Fibroblast of the aortic adventitia (primary cell): ENCODE measurements around the gene FARSB. TPM values are rescaled to one million over a fixed set of nuclear protein-coding genes. Genes with fewer than 3 reads are reported as not detected.

Experiments used
- DNase-seq: peaks from one replicate; pipeline ENCODE4 v3.0.0-alpha.2; 2010; ENCODE audit warnings: low read depth
- H3K4me3 ChIP-seq: 2 replicates; pipeline ENCODE4 v1.5.1; 2011; ENCODE audit warnings: low read depth, mild to moderate bottlenecking, control low read depth, low read length, moderate library complexity
- CTCF ChIP-seq: IDR thresholded peaks from 2 replicates; pipeline ENCODE4 v1.5.1; 2011; ENCODE audit warnings: mild to moderate bottlenecking, low read length, control low read depth, inconsistent platforms; ENCODE audit not compliant: insufficient read depth
- total RNA-seq: library from RNA; depleted of rRNA; stranded (reverse); fragments of >200 nt; gene quantifications from 2 replicates; pipeline ENCODE4 v1.2.3, GENCODE V29; 2012; ENCODE audit warnings: low replicate concordance

The FARSB gene
- total RNA-seq, 1 donor = 34.3 TPM

DNA sequence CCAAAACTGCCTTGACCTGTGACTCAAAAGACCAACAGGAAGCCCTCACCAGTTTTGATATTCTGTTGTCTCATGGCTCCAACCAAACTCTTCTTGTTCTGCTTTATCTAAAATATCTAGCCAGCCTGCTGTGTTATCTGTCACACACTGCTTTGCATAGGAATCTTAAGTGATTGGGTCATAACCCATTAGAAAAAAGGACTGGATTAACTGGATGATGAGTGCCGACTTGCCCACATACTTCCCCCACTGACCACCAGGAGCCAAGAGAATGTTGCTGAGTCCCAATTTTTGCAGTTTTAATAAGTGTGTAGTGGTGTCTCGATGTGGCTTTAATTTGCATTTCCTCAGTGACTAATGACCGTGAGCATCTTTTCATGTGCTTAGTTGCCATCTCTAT is 22.1 kb upstream of the FARSB start:
- no peak overlapping the region for H3K4me3 ChIP-seq
- DNase-seq = no peak
- no peak for TF ChIP-seq CTCF

GRCh38 chr2:222673883-222674282 is 18.0 kb upstream of the FARSB start:
- no peak overlapping the region for H3K4me3 ChIP-seq
- TF ChIP-seq CTCF = no peak

GRCh38 chr2:222673273-222673672 is 17.4 kb upstream of the FARSB start:
- DNase-seq = no peak
- no peak overlapping the region for H3K4me3 ChIP-seq
- TF ChIP-seq CTCF = no peak

More at GRCh38 chr2:222673883-222674282, 18.0 kb upstream of the FARSB start:
- no peak for DNase-seq

GRCh38 chr2:222672068-222672401 is 16.1 kb upstream of the FARSB start:
- TF ChIP-seq CTCF = no peak
- H3K4me3 ChIP-seq = peak overlapping the region; percentile 58
- no peak for DNase-seq

DNA sequence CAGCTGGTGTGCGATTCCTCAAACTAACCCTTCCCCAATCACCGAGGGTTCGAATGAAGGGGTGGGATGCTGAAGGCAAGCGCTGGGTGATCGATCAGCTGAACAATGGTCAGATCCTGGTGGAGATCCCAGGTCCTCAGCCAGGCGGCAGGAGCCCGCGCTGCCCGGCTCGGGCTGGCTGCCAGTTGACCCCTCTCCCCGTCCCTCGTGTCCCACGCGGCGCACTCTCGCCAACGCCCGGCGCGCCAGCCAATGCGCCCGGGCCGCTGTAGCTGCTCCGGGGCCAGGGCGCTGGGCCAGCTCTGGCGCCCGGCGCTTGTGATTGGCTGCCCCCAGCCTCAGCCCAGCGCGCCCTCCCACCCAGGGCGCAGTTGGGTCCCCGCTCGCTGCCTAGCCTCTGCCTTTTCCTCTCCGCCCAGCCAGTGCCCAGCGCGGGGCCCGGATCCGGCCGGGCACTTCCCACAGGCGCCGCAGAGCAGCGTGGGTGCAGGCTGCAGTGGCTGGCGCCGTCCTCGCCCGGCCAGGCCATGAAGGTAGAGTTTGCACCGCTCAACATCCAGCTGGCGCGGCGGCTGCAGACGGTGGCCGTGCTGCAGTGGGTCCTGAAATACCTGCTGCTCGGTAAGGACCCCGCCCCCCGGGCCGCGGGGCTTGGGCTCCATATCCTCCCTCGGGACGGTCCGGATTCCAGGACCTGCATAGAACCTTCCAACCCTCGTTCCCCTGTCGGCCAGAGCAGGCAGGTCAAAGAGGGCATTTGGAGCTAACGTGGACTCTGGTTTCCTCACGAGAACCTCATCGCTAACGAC is 15.6 kb upstream of the FARSB start, which contains the start of gene MOGAT1:
TSS of gene MOGAT1 (plus strand) at position 400 of the 809 bp plus-strand sequence. CDS start at position 528, 128 bp downstream.
- DNase-seq = no peak
- peak within 1 kb of the TSS; percentile 58 for H3K4me3 ChIP-seq
- no peak for TF ChIP-seq CTCF

GRCh38 chr2:222670191-222671038 is 14.5 kb upstream of the FARSB start:
- no peak for TF ChIP-seq CTCF
- DNase-seq = no peak
- H3K4me3 ChIP-seq = no peak overlapping the region
